HCT116 (cell line): ENCODE measurements around the gene SLC25A45.

Experiments
- ATF3 ChIP-seq: IDR thresholded peaks from 2 replicates; pipeline ENCODE4 v1.6.1; 2012
- CTCF ChIP-seq, 3 experiments: fragments of 200-600 bp in 1 of 3; sonication (generic) in 1 of 3; IDR thresholded peaks in 2 of 3; conservative IDR thresholded peaks in 1 of 3; 2 replicates each; pipeline ENCODE4 v1.5.1; 2012 to 2017; ENCODE audit warnings: low read depth in 2 of 3, low read length in 2 of 3, antibody characterized with exemption in 1 of 3, borderline replicate concordance in 1 of 3, control low read depth in 1 of 3, mild to moderate bottlenecking in 1 of 3, mixed read lengths in 1 of 3, mixed run types in 1 of 3, moderate library complexity in 1 of 3; ENCODE audit not compliant: insufficient read depth in 1 of 3
- ELF1 ChIP-seq: IDR thresholded peaks from 2 replicates; pipeline ENCODE4 v1.6.1; 2012; ENCODE audit warnings: low read depth, borderline replicate concordance
- EZH2 ChIP-seq: fragments of 200-600 bp; sonication (generic); IDR thresholded peaks from 2 replicates; pipeline ENCODE4 v1.6.1; 2017; ENCODE audit warnings: antibody characterized with exemption, mixed run types
- FOSL1 ChIP-seq: IDR thresholded peaks from 2 replicates; pipeline ENCODE4 v1.6.1; 2012; ENCODE audit warnings: low read depth
- POLR2A ChIP-seq: IDR thresholded peaks from 2 replicates; pipeline ENCODE4 v1.7.0; 2011; ENCODE audit warnings: borderline replicate concordance; ENCODE audit not compliant: insufficient read depth, insufficient read length; ENCODE audit errors: extremely low read depth
- TCF7L2 ChIP-seq: IDR thresholded peaks from 2 replicates; pipeline ENCODE4 v1.7.0; 2011; ENCODE audit warnings: borderline replicate concordance, inconsistent platforms; ENCODE audit not compliant: insufficient read depth, insufficient read length; ENCODE audit errors: extremely low read depth

GRCh38 chr11:65414776-65415498 lies 32.5 kb upstream of the SLC25A45 start:
- TF ChIP-seq CTCF (IDR thresholded peaks at IDR 0.05 in 2 of 3, conservative IDR thresholded peaks at IDR 0.05 in 1 of 3; ENCODE audit: borderline replicate concordance in 1 of 3, insufficient read depth in 1 of 3, low read depth in 2 of 3, low read length in 2 of 3) (no peak), ELF1 (no peak), TCF7L2 (no peak), POLR2A (no peak), EZH2 (no peak), ATF3 (no peak), FOSL1 (no peak)
